ENCODE results near the gene POLG. TPM values are rescaled to one million over a fixed set of nuclear protein-coding genes. Genes with fewer than 3 reads are reported as not detected.

The POLG gene
- total and polyA plus RNA-seq, 7 donors: 32.6 to 64.5 (median 52.7) TPM

GRCh38 chr15:89377842-89378295 lies 43.2 kb upstream of the POLG start:
- H3K36me3 ChIP-seq (ENCODE audit: insufficient read depth in 1 of 2, low read depth in 1 of 2): no peaks in the 10 kb centered on the region
- ATAC-seq: no peak
- no peak for TF ChIP-seq CTCF (IDR thresholded peaks at IDR 0.05)
- no peak overlapping the region for H3K4me3 ChIP-seq
- no peaks in the 10 kb centered on the region for H3K9me3 ChIP-seq
- peaks cover 0 to 94% (median 34%) of the 10 kb centered on the region in 3 donors for H3K27me3 ChIP-seq (ENCODE audit: insufficient read depth in 3 of 3, low read length in 2 of 3)
- no peak overlapping the region for H3K27ac ChIP-seq
- DNase-seq: no peak
- intact Hi-C loops (cut with DNase I): no loop called here
- 8 to 18% (median 12%) methylated on average over 30 of the region's 30 CpGs for WGBS, 3 donors
- H3K4me1 ChIP-seq: peaks cover 11% of the 10 kb centered on the region

GRCh38 chr15:89377024-89377841 lies 42.6 kb upstream of the POLG start:
- Histone ChIP-seq H3K4me1 (peaks cover 11% of the 10 kb centered on the region), H3K27ac (no peak overlapping the region), H3K36me3 (ENCODE audit: insufficient read depth in 1 of 2, low read depth in 1 of 2) (no peaks in the 10 kb centered on the region), H3K9me3 (no peaks in the 10 kb centered on the region), H3K4me3 (no peak overlapping the region), H3K27me3 (ENCODE audit: insufficient read depth in 3 of 3, low read length in 2 of 3) (peaks cover 0 to 100% (median 34%) of the 10 kb centered on the region in 3 donors)
- ATAC-seq (no peak), DNase-seq (no peak)
- WGBS, 3 donors: 13 to 16% (median 15%) methylated on average over 31 of the region's 31 CpGs
- no peak for TF ChIP-seq CTCF (IDR thresholded peaks at IDR 0.05)
- intact Hi-C loops (cut with DNase I): no loop called here

- no peak for TF ChIP-seq CTCF (IDR thresholded peaks at IDR 0.05)
- no peak overlapping the region for H3K4me3 ChIP-seq
- ATAC-seq (no peak), DNase-seq (no peak)
- intact Hi-C loops (cut with DNase I): no loop called here
- no peaks in the 10 kb centered on the region for H3K36me3 ChIP-seq (ENCODE audit: insufficient read depth in 1 of 2, low read depth in 1 of 2)
- no peaks in the 10 kb centered on the region for H3K9me3 ChIP-seq
- H3K27me3 ChIP-seq (ENCODE audit: insufficient read depth in 3 of 3, low read length in 2 of 3): peaks cover 0 to 100% (median 39%) of the 10 kb centered on the region in 3 donors
- H3K27ac ChIP-seq: no peak overlapping the region
- peaks cover 11% of the 10 kb centered on the region for H3K4me1 ChIP-seq
- WGBS, 3 donors: 43 to 52% (median 47%) methylated on average over 2 of the region's 2 CpGs
These were observed 41.8 kb upstream of the POLG start for GRCh38 chr15:89376388-89376787.

- Histone ChIP-seq H3K27ac (no peak overlapping the region), H3K4me3 (no peak overlapping the region), H3K27me3 (ENCODE audit: insufficient read depth in 3 of 3, low read length in 2 of 3) (peaks cover 0 to 100% (median 45%) of the 10 kb centered on the region in 3 donors), H3K36me3 (ENCODE audit: insufficient read depth in 1 of 2, low read depth in 1 of 2) (no peaks in the 10 kb centered on the region), H3K4me1 (peaks cover 11% of the 10 kb centered on the region), H3K9me3 (no peaks in the 10 kb centered on the region)
- ATAC-seq (no peak), DNase-seq (no peak)
- intact Hi-C loops (cut with DNase I): no loop called here
- WGBS, 3 donors: 7 to 12% (median 10%) methylated on average over 9 of the region's 9 CpGs
- no peak for TF ChIP-seq CTCF (IDR thresholded peaks at IDR 0.05)
These were observed 40.7 kb upstream of the POLG start for GRCh38 chr15:89375093-89376005.
